HL-60 (cell line): ENCODE measurements around the gene INVS.

Source experiments
- CTCF ChIP-seq: IDR thresholded peaks from one replicate; pipeline ENCODE4 v1.5.1; 2011; ENCODE audit warnings: low read length, control low read depth, inconsistent platforms; ENCODE audit not compliant: insufficient read depth
- POLR2AphosphoS5 ChIP-seq: IDR thresholded peaks from 2 replicates; pipeline ENCODE4 v1.6.1; 2012; ENCODE audit warnings: low read depth
- REST ChIP-seq: IDR thresholded peaks from 2 replicates; pipeline ENCODE4 v1.6.1; 2012; ENCODE audit warnings: low read depth; ENCODE audit not compliant: insufficient replicate concordance

GRCh38 chr9:100170085-100170484 is 71.0 kb downstream of the INVS start:
- TF ChIP-seq CTCF (no peak), POLR2AphosphoS5 (no peak), REST (no peak)
